ENCODE data around the gene UFD1. TPM values are rescaled to one million over a fixed set of nuclear protein-coding genes. Genes with fewer than 3 reads are reported as not detected.
"Not testable (repeated sequence)": the region's sequence is repeated elsewhere in the genome, so short reads cannot be mapped to it uniquely, and the experiment has no call there.

UFD1 gene
- total RNA-seq, 1 donor from 2014 or later, result 47.6 TPM

GRCh38 chr22:19449422-19449767, 29.6 kb downstream of the UFD1 start:
- no peak for DNase-seq (ENCODE audit: low spot score)

- no peak for DNase-seq (ENCODE audit: low spot score)
Measured at GRCh38 chr22:19448739-19449421, 30.1 kb downstream of the UFD1 start.

- no peak for DNase-seq (ENCODE audit: low spot score)
Measured at GRCh38 chr22:19448076-19448607, 30.9 kb downstream of the UFD1 start.

GRCh38 chr22:19447330-19448075, 31.5 kb downstream of the UFD1 start, which contains the start of gene C22orf39:
TSS of gene C22orf39 (minus strand) at chr22:19447711. CDS start at chr22:19447688, 23 bp downstream.
- peak; percentile 94 for DNase-seq (ENCODE audit: low spot score)

- no peak for DNase-seq (ENCODE audit: low spot score)
Measured at GRCh38 chr22:19446603-19447329, 32.2 kb downstream of the UFD1 start.

GRCh38 chr22:19445279-19445982, 33.6 kb downstream of the UFD1 start:
- DNase-seq (ENCODE audit: low spot score), result not testable (repeated sequence)

GRCh38 chr22:19443544-19444211, 35.3 kb downstream of the UFD1 start:
- DNase-seq (ENCODE audit: low spot score), result no peak

GRCh38 chr22:19442166-19442565, 36.8 kb downstream of the UFD1 start:
- DNase-seq (ENCODE audit: low spot score), result no peak

GRCh38 chr22:19440411-19441195, 38.4 kb downstream of the UFD1 start:
- no peak for DNase-seq (ENCODE audit: low spot score)

- no peak for DNase-seq (ENCODE audit: low spot score)
Measured at GRCh38 chr22:19438298-19438697, 40.7 kb downstream of the UFD1 start.

- DNase-seq (ENCODE audit: low spot score), result not testable (repeated sequence)
Measured at GRCh38 chr22:19436444-19437161, 42.4 kb downstream of the UFD1 start.

GRCh38 chr22:19434829-19435580, 44.0 kb downstream of the UFD1 start:
- no peak for DNase-seq (ENCODE audit: low spot score)

GRCh38 chr22:19434401-19434800, 44.6 kb downstream of the UFD1 start:
- no peak for DNase-seq (ENCODE audit: low spot score)

GRCh38 chr22:19432133-19432851, 46.7 kb downstream of the UFD1 start, which contains the start of gene MRPL40:
TSS of gene MRPL40 (plus strand) at chr22:19432545. CDS start at chr22:19432555, 10 bp downstream.
- peak; percentile 94 for DNase-seq (ENCODE audit: low spot score)

- DNase-seq (ENCODE audit: low spot score), result peak; percentile 84
Measured at GRCh38 chr22:19431649-19432132, 47.3 kb downstream of the UFD1 start, which contains the start of gene HIRA. TSS of gene HIRA (minus strand) at chr22:19431733. CDS start at chr22:19431476, 257 bp downstream.

- peak; percentile 50 for DNase-seq (ENCODE audit: low spot score)
Measured at GRCh38 chr22:19430890-19431541, 48.0 kb downstream of the UFD1 start.

Measured in ureter (tissue), 1 donor.